SK-N-SH (cell line): ENCODE measurements around the gene RNPEPL1. TPM values are rescaled to one million over a fixed set of nuclear protein-coding genes. Genes with fewer than 3 reads are reported as not detected.

Experiments used
- CTCF ChIA-PET: fragments of 300-600, 350-600 bp; formaldehyde crosslinking; extraction: SDS; loops from one replicate; lab custom pipeline; 2021; lab: Yijun Ruan, JAX
- POLR2A ChIA-PET: fragments of 350-600 bp; sonication (Branson Sonifier 250); formaldehyde crosslinking; extraction: SDS; loops from one replicate; lab custom pipeline; 2020; ENCODE audit warnings: antibody characterized with exemption, inconsistent platforms; lab: Yijun Ruan, JAX
- DNase-seq: peaks from one replicate; pipeline ENCODE4 v3.0.0; 2012
- H2AFZ ChIP-seq: fragments of 200-600 bp; sonication (generic); 2 replicates; pipeline ENCODE4 v1.8.1; 2016; ENCODE audit warnings: antibody characterized with exemption, mild to moderate bottlenecking, low read depth
- H3F3A ChIP-seq: fragments of 200-600 bp; sonication (generic); replicated peaks from 2 replicates; pipeline ENCODE3; 2016; ENCODE audit warnings: antibody characterized with exemption, mild to moderate bottlenecking; ENCODE audit not compliant: insufficient read depth
- H3K27ac ChIP-seq, 2 experiments: fragments of 200-500 bp in 1 of 2; fragments of 200-600 bp in 1 of 2; sonication (Bioruptor generic) in 1 of 2; sonication (generic), shearing (Covaris generic) in 1 of 2; 2 replicates each; pipeline versions ENCODE4 v1.5.1 to v1.6.1; 2014 to 2016; ENCODE audit warnings: low read depth in 2 of 2, inconsistent platforms in 1 of 2, low read length in 1 of 2, mild to moderate bottlenecking in 1 of 2, mixed read lengths in 1 of 2
- H3K27me3 ChIP-seq: fragments of 200-600 bp; sonication (generic), shearing (Covaris generic); 2 replicates; pipeline ENCODE4 v1.6.1; 2016; ENCODE audit warnings: mixed run types; ENCODE audit not compliant: insufficient read depth
- H3K36me3 ChIP-seq, 2 experiments: fragments of 200-500 bp in 1 of 2; fragments of 200-600 bp in 1 of 2; sonication (Bioruptor generic) in 1 of 2; sonication (generic) in 1 of 2; replicated peaks in 1 of 2; 2 replicates each; pipeline versions ENCODE3 to v1.5.1; 2014 to 2016; ENCODE audit warnings: low read length in 1 of 2, mild to moderate bottlenecking in 1 of 2; ENCODE audit not compliant: insufficient read depth in 2 of 2, control insufficient read depth in 1 of 2
- H3K4me1 ChIP-seq, 2 experiments: fragments of 200-500 bp in 1 of 2; fragments of 200-600 bp in 1 of 2; sonication (Bioruptor generic) in 1 of 2; sonication (generic), shearing (Covaris generic) in 1 of 2; 2 replicates each; pipeline versions ENCODE4 v1.5.1 to v1.6.1; 2014 to 2016; ENCODE audit warnings: low read depth in 1 of 2, low read length in 1 of 2, mixed run types in 1 of 2; ENCODE audit not compliant: insufficient read depth in 2 of 2, control insufficient read depth in 1 of 2
- H3K4me2 ChIP-seq: fragments of 200-600 bp; sonication (generic), shearing (Covaris generic); 2 replicates; pipeline ENCODE4 v1.6.1; 2017; ENCODE audit warnings: mixed run types
- H3K4me3 ChIP-seq, 2 experiments: fragments of 200-500 bp in 1 of 2; fragments of 200-600 bp in 1 of 2; sonication (Bioruptor generic) in 1 of 2; sonication (generic), shearing (Covaris generic) in 1 of 2; 2 replicates each; pipeline versions ENCODE4 v1.5.1 to v1.8.1; 2014 to 2016; ENCODE audit warnings: low read depth in 2 of 2, inconsistent platforms in 1 of 2, low read length in 1 of 2, mild to moderate bottlenecking in 1 of 2, mixed read lengths in 1 of 2, moderate library complexity in 1 of 2
- H3K79me2 ChIP-seq: fragments of 200-600 bp; sonication (generic); 2 replicates; pipeline ENCODE4 v1.8.1; 2017; ENCODE audit warnings: mild to moderate bottlenecking; ENCODE audit not compliant: insufficient read depth
- H3K9ac ChIP-seq: fragments of 200-600 bp; sonication (generic); 2 replicates; pipeline ENCODE4 v1.6.1; 2017; ENCODE audit warnings: mixed run types
- H3K9me2 ChIP-seq: fragments of 200-600 bp; sonication (generic); 2 replicates; pipeline ENCODE4 v1.6.1; 2017; ENCODE audit warnings: mixed run types
- H3K9me3 ChIP-seq: fragments of 200-600 bp; sonication (generic); 2 replicates; pipeline ENCODE4 v1.6.1; 2017; ENCODE audit warnings: mixed run types, mild to moderate bottlenecking, moderate library complexity
- H4K20me1 ChIP-seq: fragments of 200-600 bp; sonication (generic); 2 replicates; pipeline ENCODE4 v1.6.1; 2017; ENCODE audit warnings: mild to moderate bottlenecking, mixed run types; ENCODE audit not compliant: insufficient read depth
- ELF1 ChIP-seq: IDR thresholded peaks from 2 replicates; pipeline ENCODE4 v1.4.0; 2012
- EP300 ChIP-seq, 2 experiments: IDR thresholded peaks; 2 replicates each; pipeline versions ENCODE4 v1.4.0 to v1.6.1; 2012; ENCODE audit warnings: borderline replicate concordance in 1 of 2, low read depth in 1 of 2, low read length in 1 of 2
- EZH2phosphoT487 ChIP-seq: fragments of 200-600 bp; sonication (generic); IDR thresholded peaks from 2 replicates; pipeline ENCODE4 v1.6.1; 2017; ENCODE audit warnings: low read depth, mixed run types, mild to moderate bottlenecking, antibody characterized with exemption, moderate library complexity, borderline replicate concordance
- FOXM1 ChIP-seq: IDR thresholded peaks from 2 replicates; pipeline ENCODE4 v1.4.0; 2012; ENCODE audit warnings: low read depth, mild to moderate bottlenecking
- GATA2 ChIP-seq: sonication (generic); formaldehyde crosslinking; IDR thresholded peaks from 2 replicates; pipeline ENCODE4 v1.5.0; 2020; ENCODE audit warnings: mild to moderate bottlenecking, missing genetic modification reagents
- JUND ChIP-seq: IDR thresholded peaks from 2 replicates; pipeline ENCODE4 v1.4.0; 2012
- MXI1 ChIP-seq: IDR thresholded peaks from 2 replicates; pipeline ENCODE4 v1.6.1; 2012; ENCODE audit warnings: mild to moderate bottlenecking, low read depth, low read length, improper control_type of control experiment
- NRF1 ChIP-seq: IDR thresholded peaks from 2 replicates; pipeline ENCODE4 v1.6.1; 2012; ENCODE audit warnings: low read depth, mild to moderate bottlenecking, low read length
- RAD21 ChIP-seq: IDR thresholded peaks from 2 replicates; pipeline ENCODE4 v1.6.1; 2012; ENCODE audit warnings: mild to moderate bottlenecking, low read length
- RCOR1 ChIP-seq: fragments of 150-350 bp; IDR thresholded peaks from 2 replicates; pipeline ENCODE4 v1.6.1; 2017; ENCODE audit warnings: antibody characterized with exemption, low read length
- SIN3A ChIP-seq: IDR thresholded peaks from 2 replicates; pipeline ENCODE4 v1.6.1; 2012; ENCODE audit warnings: low read depth, mild to moderate bottlenecking, low read length, moderate library complexity, borderline replicate concordance
- TAF1 ChIP-seq: IDR thresholded peaks from 2 replicates; pipeline ENCODE4 v1.6.1; 2012; ENCODE audit warnings: low read depth, mild to moderate bottlenecking, low read length, moderate library complexity, borderline replicate concordance
- TCF12 ChIP-seq: IDR thresholded peaks from 2 replicates; pipeline ENCODE4 v1.4.0; 2012
- YY1 ChIP-seq: IDR thresholded peaks from 2 replicates; pipeline ENCODE4 v1.4.0; 2012; ENCODE audit warnings: low read depth, mild to moderate bottlenecking
- WGBS: methylation state at CpG from one replicate; pipeline ENCODE4 v1.1.6; 2017; ENCODE audit warnings: low lambda C conversion rate; 5-methylcytosine and 5-hydroxymethylcytosine counted together
- polyA plus RNA-seq, 3 experiments: library from polyadenylated mRNA; depleted of rRNA; stranded (reverse); fragments of >200 nt; gene quantifications; 2 replicates each; pipeline ENCODE4 v1.2.3, GENCODE V29; 2012
- TF ChIP-seq, protein P1 (sequence below): IDR thresholded peaks from 2 replicates; pipeline ENCODE4 v1.4.0; 2012; ENCODE audit warnings: low read depth
- TF ChIP-seq, protein P2 (sequence below): fragments of 150-350 bp; IDR thresholded peaks from 2 replicates; pipeline ENCODE4 v1.6.1; 2017; ENCODE audit warnings: antibody characterized with exemption, low read length, low read depth, borderline replicate concordance
- TF ChIP-seq, protein P3 (sequence below): IDR thresholded peaks from 2 replicates; pipeline ENCODE4; 2012
- TF ChIP-seq, protein P4 (sequence below): IDR thresholded peaks from 2 replicates; pipeline ENCODE4 v1.4.0; 2012; ENCODE audit warnings: low read depth, borderline replicate concordance

RNPEPL1 gene
- polyA plus RNA-seq, 1 of the 3 experiments (the other 2 are of a cell fraction), result 14.3 TPM

DNA sequence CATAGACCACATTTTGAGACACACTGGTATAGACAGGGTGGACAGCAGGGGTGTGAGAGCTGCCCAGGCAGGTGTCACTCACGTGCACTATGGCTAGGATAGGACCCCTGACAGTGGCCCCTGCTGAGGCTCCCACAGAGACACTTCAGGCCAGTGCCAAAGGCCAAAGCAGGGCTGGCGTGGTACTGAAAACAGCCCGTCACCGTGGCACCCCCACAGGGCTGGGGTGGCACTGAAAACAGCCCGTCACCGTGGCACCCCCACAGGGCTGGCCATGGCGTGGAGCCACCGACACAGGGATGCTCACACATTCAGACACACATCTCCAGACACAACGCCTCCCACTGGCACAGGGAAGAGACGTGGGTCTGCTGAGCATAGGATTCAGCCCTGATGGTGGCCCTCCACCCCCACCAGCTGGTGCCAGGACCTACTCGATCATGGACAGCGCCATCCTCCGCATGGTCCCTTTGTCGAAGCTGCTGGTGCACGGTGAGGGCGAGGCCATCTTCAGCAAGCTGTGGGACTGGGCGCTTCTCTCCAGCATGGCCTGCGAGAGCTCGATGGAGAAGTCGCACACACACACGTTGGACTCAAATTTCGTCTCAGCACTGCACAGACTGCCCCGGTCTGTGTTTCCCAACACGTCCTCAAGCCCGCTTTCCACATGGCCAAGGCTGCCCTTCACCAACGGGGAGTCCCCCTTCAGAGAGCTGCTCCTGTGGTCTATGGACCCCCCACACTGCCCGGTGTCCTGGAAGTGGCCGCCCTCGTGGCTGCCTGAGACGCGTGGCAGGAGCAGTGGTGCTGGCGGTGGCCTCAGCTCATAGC lies 44.6 kb upstream of the RNPEPL1 start:
- no peak for DNase-seq
- H2AFZ ChIP-seq, result no peak overlapping the region
- no peak overlapping the region for H3K4me2 ChIP-seq
- ChIA-PET CTCF (interaction anchor here (0.6 to 0.8 kb wide), 2 partner anchors 42 to 578 kb away, joined by 3 read pairs; partner anchors contain the start of gene MTERF4), POLR2A (no interaction called here)
- H3F3A ChIP-seq, result no peaks in the 10 kb centered on the region
- TF ChIP-seq, protein P1, sequence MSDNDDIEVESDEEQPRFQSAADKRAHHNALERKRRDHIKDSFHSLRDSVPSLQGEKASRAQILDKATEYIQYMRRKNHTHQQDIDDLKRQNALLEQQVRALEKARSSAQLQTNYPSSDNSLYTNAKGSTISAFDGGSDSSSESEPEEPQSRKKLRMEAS, result no peak
- H3K27me3 ChIP-seq, result no peaks in the 10 kb centered on the region
- no peak overlapping the region for H3K27ac ChIP-seq
- peaks cover 15 to 20% of the 10 kb centered on the region in 2 experiments for H3K36me3 ChIP-seq
- H3K9me2 ChIP-seq, result no peaks in the 10 kb centered on the region
- WGBS, result 96% methylated on average over 27 of the region's 32 CpGs
- no peak overlapping the region for H3K9ac ChIP-seq
- H4K20me1 ChIP-seq, result no peaks in the 10 kb centered on the region
- H3K4me3 ChIP-seq, result no peak overlapping the region
- H3K79me2 ChIP-seq, result no peaks in the 10 kb centered on the region
- 0 out of 2 replicates have a peak, but pooled peaks cover 3% of the 10 kb centered on the region for H3K9me3 ChIP-seq
- H3K4me1 ChIP-seq, result no peaks in the 10 kb centered on the region

DNA sequence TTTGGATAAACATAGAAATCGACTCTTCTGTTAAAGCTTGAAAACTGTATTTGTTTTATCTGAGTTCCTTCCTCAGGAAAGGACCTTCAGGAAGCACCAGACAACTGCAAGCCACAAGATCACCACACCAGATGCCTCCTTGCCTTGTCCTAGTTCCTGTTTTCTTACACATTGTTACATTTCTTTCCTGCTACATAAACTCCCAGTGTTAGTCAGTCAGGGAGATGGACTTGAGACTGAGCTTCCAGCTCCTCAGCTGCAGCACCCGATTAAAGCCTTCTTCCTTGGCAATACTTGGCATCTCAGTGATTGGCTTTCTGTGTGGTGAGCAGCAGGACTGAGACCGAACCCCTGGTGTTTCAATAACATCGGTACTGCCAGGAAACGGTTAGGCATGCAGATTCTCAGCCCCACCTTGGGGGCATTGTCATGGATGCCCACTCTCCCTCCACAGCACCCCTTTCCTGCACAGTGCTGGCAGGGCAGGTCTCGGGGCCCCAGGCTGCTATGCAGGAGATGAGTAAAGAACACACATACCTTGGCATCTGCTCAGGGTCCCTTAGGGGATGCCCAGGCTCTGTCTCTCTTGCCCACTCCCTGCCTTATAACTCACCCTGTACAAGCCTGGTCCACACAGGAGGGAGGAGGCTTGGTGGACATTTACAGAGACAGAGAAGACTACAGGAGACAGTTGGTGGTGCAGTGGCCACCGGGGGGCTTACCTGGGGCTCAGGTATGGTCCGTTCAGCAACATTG lies 43.1 kb upstream of the RNPEPL1 start:
- Histone ChIP-seq H3K27me3 (no peaks in the 10 kb centered on the region), H3K27ac (no peak overlapping the region), H3K4me1 (no peaks in the 10 kb centered on the region), H4K20me1 (no peaks in the 10 kb centered on the region), H3K4me3 (no peak overlapping the region; a peak in 1 of 4 replicates), H3K9me3 (0 out of 2 replicates have a peak, but pooled peaks cover 3% of the 10 kb centered on the region), H3F3A (no peaks in the 10 kb centered on the region), H3K36me3 (peaks cover 15 to 24% of the 10 kb centered on the region in 2 experiments), H3K79me2 (no peaks in the 10 kb centered on the region), H2AFZ (no peak overlapping the region), H3K9me2 (no peaks in the 10 kb centered on the region), H3K9ac (no peak overlapping the region), H3K4me2 (no peak overlapping the region)
- TF ChIP-seq TAF1 (no peak), SIN3A (no peak), RCOR1 (no peak), NRF1 (no peak), MXI1 (no peak), RAD21 (no peak), ELF1 (no peak), EZH2phosphoT487 (no peak), FOXM1 (no peak), GATA2 (CRISPR knock-in tag) (no peak), EP300 (IDR thresholded peaks at IDR 0.05; ENCODE audit: borderline replicate concordance in 1 of 2, low read depth in 1 of 2, low read length in 1 of 2) (no peak), JUND (no peak), YY1 (no peak), TCF12 (no peak)
- TF ChIP-seq, protein P2, sequence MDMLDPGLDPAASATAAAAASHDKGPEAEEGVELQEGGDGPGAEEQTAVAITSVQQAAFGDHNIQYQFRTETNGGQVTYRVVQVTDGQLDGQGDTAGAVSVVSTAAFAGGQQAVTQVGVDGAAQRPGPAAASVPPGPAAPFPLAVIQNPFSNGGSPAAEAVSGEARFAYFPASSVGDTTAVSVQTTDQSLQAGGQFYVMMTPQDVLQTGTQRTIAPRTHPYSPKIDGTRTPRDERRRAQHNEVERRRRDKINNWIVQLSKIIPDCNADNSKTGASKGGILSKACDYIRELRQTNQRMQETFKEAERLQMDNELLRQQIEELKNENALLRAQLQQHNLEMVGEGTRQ, result no peak
- TF ChIP-seq, protein P3, sequence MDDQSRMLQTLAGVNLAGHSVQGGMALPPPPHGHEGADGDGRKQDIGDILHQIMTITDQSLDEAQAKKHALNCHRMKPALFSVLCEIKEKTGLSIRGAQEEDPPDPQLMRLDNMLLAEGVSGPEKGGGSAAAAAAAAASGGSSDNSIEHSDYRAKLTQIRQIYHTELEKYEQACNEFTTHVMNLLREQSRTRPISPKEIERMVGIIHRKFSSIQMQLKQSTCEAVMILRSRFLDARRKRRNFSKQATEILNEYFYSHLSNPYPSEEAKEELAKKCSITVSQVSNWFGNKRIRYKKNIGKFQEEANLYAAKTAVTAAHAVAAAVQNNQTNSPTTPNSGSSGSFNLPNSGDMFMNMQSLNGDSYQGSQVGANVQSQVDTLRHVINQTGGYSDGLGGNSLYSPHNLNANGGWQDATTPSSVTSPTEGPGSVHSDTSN, result no peak
- TF ChIP-seq, protein P1, result no peak
- TF ChIP-seq, protein P4, sequence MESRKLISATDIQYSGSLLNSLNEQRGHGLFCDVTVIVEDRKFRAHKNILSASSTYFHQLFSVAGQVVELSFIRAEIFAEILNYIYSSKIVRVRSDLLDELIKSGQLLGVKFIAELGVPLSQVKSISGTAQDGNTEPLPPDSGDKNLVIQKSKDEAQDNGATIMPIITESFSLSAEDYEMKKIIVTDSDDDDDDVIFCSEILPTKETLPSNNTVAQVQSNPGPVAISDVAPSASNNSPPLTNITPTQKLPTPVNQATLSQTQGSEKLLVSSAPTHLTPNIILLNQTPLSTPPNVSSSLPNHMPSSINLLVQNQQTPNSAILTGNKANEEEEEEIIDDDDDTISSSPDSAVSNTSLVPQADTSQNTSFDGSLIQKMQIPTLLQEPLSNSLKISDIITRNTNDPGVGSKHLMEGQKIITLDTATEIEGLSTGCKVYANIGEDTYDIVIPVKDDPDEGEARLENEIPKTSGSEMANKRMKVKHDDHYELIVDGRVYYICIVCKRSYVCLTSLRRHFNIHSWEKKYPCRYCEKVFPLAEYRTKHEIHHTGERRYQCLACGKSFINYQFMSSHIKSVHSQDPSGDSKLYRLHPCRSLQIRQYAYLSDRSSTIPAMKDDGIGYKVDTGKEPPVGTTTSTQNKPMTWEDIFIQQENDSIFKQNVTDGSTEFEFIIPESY, result no peak
- 86% methylated on average over 6 of the region's 8 CpGs for WGBS
- DNase-seq, result no peak
- ChIA-PET CTCF (interaction anchor here (1.2 to 1.3 kb wide), 2 partner anchors 11 kb away, joined by 4 to 10 read pairs; no protein-coding TSS in a partner anchor), POLR2A (no interaction called here)
